ENCODE measurements around the gene SPEG. TPM values are rescaled to one million over a fixed set of nuclear protein-coding genes. Genes with fewer than 3 reads are reported as not detected.

Gene SPEG
- total RNA-seq, 1 experiment from 2014 or later = 13.9 TPM

DNA sequence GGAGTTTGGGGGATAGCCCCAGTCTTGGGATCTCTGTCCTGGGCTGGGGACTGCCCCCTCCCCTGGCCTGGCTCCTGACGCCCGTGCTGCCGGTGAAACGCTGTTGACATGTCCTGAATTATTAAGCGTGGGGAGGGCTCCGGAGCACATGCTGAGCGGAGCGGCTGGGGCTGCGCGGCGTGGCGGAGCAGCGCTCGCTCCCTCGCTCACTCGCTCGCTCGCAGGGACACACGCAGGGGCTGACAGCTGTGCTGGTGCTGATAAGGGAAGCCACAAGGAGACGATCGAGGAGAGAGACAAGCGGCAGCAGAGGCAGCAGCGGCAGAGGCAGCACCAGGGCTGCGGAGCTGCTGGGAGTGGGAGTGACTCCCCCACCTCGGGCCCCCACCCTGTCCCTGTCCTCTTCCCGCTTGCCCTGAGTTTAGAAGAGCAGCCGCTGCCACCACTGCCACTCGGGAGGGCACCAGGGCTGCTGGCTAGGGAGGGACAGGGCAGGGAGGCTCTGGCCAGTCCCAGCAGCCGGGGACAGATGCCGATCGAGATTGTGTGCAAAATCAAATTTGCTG is 79.6 kb downstream of the SPEG start, which contains the start of gene ASIC4:
Gene ASIC4 (plus strand): TSS at position 287 of the 566 bp plus-strand sequence. CDS start 243 bp downstream, at position 530.
- no peak for DNase-seq (ENCODE audit: low read depth)

DNA sequence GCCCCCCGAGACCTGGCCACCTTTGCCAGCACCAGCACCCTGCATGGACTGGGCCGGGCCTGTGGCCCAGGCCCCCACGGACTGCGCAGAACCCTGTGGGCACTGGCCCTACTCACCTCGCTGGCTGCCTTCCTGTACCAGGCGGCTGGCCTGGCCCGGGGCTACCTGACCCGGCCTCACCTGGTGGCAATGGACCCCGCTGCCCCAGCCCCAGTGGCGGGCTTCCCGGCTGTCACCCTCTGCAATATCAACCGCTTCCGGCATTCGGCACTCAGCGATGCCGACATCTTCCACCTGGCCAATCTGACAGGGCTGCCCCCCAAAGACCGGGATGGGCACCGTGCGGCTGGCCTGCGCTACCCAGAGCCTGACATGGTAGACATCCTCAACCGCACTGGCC is 80.2 kb downstream of the SPEG start:
- DNase-seq (ENCODE audit: low read depth) = no peak

- DNase-seq (ENCODE audit: low read depth) = no peak
Observed at GRCh38 chr2:219515874-219516629, 81.4 kb downstream of the SPEG start.

DNA sequence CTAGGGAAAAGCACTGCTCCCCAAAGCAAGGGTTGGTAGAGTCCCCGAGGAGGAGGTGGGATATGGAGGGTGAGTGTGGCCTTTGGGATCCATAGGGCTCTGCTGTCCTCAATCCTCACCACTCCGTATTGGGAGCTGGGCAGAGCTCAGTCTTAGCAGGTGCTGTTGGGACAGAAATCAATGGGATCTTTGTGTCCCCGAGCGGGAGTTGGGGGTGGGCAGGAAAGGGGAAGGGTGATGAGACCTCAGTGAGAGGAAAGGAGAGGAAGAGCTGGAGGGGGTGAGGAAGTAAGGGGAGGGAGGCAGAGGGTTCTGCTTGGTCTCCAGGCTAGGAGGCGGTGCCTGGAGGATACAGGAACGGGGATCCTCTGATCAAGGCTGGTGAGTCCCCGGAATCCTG is 82.2 kb downstream of the SPEG start:
- no peak for DNase-seq (ENCODE audit: low read depth)

DNA sequence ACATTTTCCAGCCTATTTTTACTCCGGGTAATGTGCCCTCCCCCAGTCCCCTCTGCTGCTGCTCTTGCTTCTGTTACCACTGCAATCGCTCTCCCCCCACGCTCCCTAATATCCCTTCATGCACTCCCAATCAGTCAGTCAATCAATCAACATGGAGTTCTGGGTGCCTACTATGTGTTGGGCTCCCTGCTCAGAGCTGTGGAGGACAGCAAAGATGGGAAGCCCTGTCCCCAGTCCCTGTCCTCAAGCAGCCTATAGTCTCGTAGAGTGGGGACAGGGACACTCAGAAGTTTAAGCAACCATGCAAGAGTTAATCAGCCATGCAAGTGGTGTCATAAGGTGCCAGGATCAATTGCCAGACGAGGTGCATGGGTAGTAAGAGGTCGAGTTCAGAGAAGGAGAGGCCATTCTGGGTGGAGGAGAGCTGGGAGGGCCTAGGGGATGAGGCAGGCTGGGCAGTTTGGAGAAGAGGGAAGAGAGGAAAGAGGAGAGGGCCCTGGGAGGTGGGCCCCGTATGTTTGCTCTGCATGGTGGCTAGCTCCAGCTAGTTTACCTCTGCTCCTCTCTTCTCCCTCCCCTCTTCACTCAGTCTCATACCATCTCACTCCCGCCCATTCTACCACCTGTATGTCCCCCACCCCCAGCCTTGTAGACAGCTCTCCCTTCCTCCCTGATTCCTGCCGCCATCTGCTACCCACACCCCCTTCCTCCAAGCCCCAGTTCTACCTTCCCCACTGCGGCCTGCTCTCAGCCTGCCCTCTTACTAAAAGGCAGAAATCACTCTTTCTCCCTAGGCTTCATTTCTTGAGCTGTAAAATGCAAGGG is 83.5 kb downstream of the SPEG start:
- DNase-seq (ENCODE audit: low read depth) = no peak

DNA sequence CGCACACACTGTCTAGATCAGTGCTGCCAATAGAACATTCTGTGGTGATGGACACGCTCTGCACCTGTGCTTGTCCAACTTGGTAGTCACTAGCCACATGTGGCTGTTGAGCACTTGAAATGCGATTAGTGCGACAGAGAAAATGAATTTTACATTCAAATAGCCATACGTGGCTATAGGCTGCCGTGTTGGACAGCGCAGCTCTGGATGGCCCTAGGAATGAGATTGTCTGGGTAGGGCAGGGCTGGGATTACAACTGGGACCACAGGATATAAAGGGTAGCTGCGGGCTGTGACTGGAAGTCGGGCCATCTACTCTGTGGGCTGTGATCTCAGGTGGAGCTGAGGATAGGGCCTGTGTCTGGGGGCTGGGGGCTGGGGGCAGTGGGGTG is 84.9 kb downstream of the SPEG start:
- DNase-seq (ENCODE audit: low read depth) = no peak

- no peak for DNase-seq (ENCODE audit: low read depth)
Observed at GRCh38 chr2:219520079-219520478, 85.4 kb downstream of the SPEG start.

DNA sequence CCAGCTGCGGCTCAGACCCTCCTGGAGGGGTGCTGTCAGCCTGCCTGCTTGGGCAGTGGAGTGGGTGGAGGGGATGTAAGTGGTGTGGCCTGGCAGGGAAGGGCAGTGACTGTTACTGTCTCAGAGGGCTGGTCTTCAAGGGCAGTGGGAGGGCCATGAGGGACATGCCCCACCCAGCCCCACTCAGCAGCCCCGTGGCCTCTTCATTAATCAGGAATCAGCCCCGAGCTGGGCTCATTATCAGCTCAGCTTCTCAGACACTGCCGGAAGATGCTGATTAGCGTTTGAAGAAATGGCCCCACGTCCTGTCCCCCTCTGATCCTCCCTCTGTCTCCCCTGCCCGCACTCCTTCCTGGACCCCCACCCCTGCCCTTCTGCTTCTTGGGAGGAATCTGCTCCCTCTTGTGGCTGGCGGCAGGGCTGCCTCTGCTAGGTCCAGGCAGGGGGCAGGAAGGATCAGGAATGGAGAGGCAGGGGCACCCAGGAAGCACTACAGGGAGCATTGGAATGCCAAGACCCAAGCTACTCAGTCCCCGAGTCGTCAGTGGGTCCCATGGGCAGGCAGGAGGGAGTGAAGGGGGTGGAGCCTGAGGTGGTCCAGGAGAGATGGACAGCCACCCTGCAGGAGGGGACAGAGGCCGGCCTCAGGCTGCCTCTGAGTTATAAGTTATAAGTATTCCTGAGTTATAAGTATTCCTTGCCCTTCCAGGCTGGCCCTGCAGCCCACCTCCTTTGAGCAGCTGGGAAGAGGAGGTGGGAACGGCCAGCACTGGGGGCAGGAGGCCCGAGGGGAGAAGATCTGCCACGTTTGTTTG is 86.6 kb downstream of the SPEG start:
- DNase-seq (ENCODE audit: low read depth) = peak; percentile 52

DNA sequence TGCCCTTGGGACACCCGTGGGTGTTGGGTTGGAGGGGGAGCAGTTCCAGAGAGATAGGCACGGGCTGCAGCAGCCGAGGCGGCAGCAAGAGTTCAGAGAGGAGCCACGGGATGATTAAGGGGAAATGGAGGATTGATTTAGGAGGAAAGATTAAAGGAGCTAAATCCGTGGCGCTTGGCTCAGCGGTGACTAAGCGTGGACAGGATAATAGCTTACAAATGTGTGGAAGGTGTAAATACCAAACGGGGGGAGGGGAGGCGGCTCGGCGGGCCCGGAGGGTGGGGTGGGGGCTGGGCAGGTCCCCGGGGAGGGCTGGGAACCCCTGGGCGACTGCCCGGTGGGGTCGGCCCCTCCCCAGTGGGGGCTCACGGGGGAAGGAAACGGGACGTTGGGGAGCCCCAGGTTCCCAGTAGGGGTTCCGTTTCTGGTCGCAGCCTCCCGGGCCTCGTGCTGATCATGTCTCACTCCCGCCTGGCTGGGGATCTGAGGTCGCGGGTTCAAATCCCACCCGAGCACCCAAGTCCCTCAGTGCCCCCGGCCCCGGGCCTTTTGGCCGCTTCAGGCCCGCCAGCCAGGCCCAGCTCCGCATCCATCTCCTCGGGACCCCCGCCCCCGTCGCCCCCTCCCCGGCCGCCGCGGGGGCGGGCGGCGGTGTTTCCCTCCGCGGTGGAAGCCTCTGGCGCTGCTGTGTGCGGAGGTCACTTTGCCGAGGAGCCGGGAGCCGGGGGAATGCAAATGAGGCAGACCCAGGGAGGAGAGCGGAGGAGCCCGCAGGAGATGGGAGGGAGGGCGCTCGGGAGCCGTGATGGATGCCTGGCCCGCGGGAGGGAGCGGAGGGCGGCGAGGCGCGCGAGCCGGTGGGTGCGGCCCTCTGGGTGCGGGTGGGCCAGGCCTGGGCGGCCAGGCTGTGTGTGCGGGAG is 87.7 kb downstream of the SPEG start:
- peak; percentile 77 for DNase-seq (ENCODE audit: low read depth)

- no peak for DNase-seq (ENCODE audit: low read depth)
Observed at GRCh38 chr2:219523031-219523671, 88.5 kb downstream of the SPEG start.

- DNase-seq (ENCODE audit: low read depth) = no peak
Observed at GRCh38 chr2:219524817-219525216, 90.2 kb downstream of the SPEG start.

- DNase-seq (ENCODE audit: low read depth) = no peak
Observed at GRCh38 chr2:219525533-219526232, 91.0 kb downstream of the SPEG start.

DNA sequence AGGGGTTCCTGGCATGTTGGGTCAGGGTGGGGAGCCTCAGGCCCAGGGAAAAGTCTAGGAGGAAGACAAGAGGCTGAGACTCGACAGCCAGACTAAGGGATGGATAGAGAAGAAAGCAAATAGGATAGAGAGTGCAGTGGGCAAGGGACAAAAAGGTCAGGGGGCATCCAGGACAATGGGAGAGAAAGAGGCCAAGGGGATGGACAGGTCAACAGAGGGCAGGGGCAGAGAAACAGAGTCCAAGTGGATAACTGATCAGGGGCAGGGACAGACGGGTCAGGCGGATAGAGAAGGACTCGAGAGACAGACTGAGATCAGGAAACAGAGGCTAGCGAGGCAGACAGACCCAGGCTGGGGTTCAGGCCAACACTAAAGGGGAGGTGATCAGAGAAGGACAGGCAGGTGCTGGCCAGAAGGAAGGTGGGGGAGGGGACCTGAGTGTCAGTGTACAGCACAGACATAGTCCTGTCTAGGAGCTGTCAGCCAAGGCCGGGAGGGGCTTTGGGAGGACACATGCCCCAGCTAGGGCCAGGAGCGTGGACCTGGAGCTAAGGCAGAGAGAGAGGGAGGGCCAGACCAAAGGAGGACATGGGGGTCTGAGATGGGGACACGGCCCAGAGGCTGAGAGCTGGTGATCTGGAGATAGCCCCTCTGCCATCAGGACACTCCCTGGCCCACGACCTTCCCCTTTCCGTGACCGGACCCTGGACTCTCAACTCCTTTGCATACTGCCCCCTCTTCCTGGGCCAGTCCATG is 91.9 kb downstream of the SPEG start:
- DNase-seq (ENCODE audit: low read depth) = no peak

DNA sequence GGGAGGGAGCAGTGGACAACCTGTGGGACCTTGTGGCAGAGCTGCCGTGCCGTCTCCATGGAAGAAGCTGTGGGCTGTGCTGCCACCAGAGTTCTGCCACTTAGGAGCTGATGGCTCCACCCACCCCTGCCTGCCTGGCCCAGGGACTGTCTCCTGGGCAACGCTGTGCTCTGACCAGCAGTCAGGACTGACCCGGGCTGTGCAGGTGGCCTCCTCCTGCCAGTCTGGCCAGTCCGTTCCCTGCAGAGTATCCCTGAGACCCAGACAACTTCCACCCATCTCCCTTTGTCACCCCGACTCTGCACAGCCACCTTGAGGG is 92.4 kb downstream of the SPEG start:
- DNase-seq (ENCODE audit: low read depth) = peak; percentile 20

GRCh38 chr2:219527472-219527871 is 92.8 kb downstream of the SPEG start:
- DNase-seq (ENCODE audit: low read depth) = no peak

DNA sequence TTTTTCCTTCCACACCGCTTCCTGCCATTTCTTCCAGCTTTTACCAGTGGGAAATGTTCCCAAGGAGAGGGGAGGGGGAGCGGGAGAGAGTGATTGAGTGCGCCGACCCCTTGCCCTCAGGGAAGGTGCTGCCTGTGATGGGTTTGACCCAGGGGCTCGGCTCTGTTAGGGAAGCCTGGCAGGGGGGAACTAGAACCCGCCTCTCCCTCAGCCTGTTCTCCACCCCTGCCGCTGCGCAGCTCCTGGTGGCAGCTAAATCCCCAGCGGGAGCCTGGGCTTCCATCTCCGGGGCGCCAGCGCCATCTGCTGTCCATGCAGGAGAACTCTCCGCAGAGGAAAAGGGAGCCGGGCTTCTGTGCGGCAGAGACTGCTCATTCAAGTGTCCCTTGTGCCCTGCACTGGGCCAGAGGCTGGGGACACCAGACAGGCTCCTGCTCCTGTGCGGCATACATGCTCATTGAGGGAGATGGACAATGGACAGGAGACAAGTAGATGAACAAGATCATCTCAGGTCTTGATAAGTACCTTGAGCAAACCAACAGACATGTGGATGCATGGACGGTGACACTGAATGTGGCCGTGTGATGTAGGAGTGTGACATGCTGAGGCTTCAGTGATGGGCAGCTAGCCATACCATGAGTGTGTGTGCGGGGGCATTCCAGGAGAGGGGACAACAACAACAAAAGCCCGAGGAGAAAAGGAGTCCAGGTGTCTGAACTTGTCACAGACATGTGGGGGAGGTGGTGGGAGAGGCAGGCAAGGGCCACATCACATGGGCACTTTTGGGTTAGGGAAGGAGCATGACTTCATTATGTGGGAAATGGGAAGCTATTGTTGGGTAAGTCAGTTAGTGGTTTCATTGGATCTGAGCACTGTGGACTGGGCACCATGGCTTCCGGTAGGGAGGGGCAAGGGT is 95.7 kb downstream of the SPEG start:
- peak; percentile 70 for DNase-seq (ENCODE audit: low read depth)

DNA sequence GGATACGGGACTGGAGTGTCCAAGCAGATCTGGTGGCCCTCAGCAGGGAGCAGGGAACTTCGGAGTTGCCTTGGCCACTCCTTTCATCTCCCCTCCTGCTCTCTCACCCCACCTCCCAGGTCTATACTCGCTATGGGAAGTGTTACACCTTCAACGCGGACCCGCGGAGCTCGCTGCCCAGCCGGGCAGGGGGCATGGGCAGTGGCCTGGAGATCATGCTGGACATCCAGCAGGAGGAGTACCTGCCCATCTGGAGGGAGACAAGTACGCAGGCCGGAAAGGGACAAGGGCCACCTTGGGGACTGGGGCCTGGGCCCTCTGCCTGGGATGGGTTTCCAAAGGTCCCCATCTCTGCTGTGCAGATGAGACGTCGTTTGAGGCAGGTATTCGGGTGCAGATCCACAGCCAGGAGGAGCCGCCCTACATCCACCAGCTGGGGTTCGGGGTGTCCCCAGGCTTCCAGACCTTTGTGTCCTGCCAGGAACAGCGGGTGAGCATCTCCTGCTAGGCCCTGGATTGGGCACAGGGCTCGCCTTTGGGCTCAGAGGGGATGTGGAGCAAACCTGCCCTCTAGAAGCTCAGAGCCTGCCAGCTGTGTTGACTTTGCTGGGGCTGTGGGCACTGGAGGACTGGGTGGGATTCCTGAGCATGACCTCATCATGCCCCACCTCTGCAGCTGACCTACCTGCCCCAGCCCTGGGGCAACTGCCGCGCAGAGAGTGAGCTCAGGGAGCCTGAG is 97.2 kb downstream of the SPEG start:
- DNase-seq (ENCODE audit: low read depth) = no peak

Measured in M059J (cell line).